HEK293T (cell line): ENCODE data around the gene AFF1.

Source experiments
- CTCF ChIA-PET: fragments of 350-600 bp; formaldehyde crosslinking; extraction: SDS; loops from one replicate; lab custom pipeline; 2021; ENCODE audit warnings: antibody characterized with exemption, inconsistent platforms; lab: Yijun Ruan, JAX
- POLR2A ChIA-PET: fragments of 350-600 bp; formaldehyde crosslinking; extraction: SDS; loops from one replicate; lab custom pipeline; 2020; ENCODE audit warnings: antibody characterized with exemption, inconsistent platforms; lab: Yijun Ruan, JAX
- DNase-seq: peaks from one replicate; pipeline ENCODE4 v3.0.0; 2012; ENCODE audit warnings: mixed read lengths; ENCODE audit errors: extremely low spot score
- ARNT ChIP-seq: fragments of 450-650 bp; IDR thresholded peaks from 2 replicates; pipeline ENCODE4 v1.6.1; 2017; ENCODE audit warnings: mild to moderate bottlenecking
- BHLHE40 ChIP-seq: fragments of 450-650 bp; IDR thresholded peaks from 2 replicates; pipeline ENCODE4 v1.6.1; 2016; ENCODE audit warnings: mild to moderate bottlenecking, moderate library complexity, borderline replicate concordance
- CTBP1 ChIP-seq: fragments of 450-650 bp; IDR thresholded peaks from 2 replicates; pipeline ENCODE4 v1.6.1; 2016; ENCODE audit warnings: borderline replicate concordance
- ELF4 ChIP-seq: fragments of 450-650 bp; IDR thresholded peaks from 2 replicates; pipeline ENCODE4 v1.6.1; 2017; ENCODE audit warnings: antibody characterized with exemption
- FOXA1 ChIP-seq: fragments of 450-650 bp; IDR thresholded peaks from 2 replicates; pipeline ENCODE4 v1.6.1; 2016; ENCODE audit warnings: mild to moderate bottlenecking
- FOXK2 ChIP-seq: fragments of 450-650 bp; IDR thresholded peaks from 2 replicates; pipeline ENCODE4 v1.6.1; 2016; ENCODE audit warnings: mild to moderate bottlenecking
- FOXM1 ChIP-seq: fragments of 450-650 bp; IDR thresholded peaks from 2 replicates; pipeline ENCODE4 v1.6.1; 2017; ENCODE audit warnings: mild to moderate bottlenecking, borderline replicate concordance
- HDGF ChIP-seq: fragments of 450-650 bp; IDR thresholded peaks from 2 replicates; pipeline ENCODE4 v1.6.1; 2017; ENCODE audit warnings: antibody characterized with exemption, borderline replicate concordance
- L3MBTL2 ChIP-seq: fragments of 450-650 bp; conservative IDR thresholded peaks from 2 replicates; pipeline ENCODE4 v1.6.1; 2016; ENCODE audit warnings: mild to moderate bottlenecking
- LEF1 ChIP-seq: fragments of 450-650 bp; IDR thresholded peaks from 2 replicates; pipeline ENCODE4 v1.6.1; 2017; ENCODE audit warnings: mild to moderate bottlenecking, borderline replicate concordance
- NFRKB ChIP-seq: fragments of 450-650 bp; IDR thresholded peaks from 2 replicates; pipeline ENCODE4 v1.6.1; 2016; ENCODE audit warnings: mild to moderate bottlenecking, moderate library complexity
- PKNOX1 ChIP-seq: fragments of 450-650 bp; IDR thresholded peaks from 2 replicates; pipeline ENCODE4 v1.6.1; 2016
- SP1 ChIP-seq: fragments of 450-650 bp; IDR thresholded peaks from 2 replicates; pipeline ENCODE4 v1.6.1; 2017
- SUZ12 ChIP-seq: fragments of 450-650 bp; IDR thresholded peaks from 2 replicates; pipeline ENCODE4 v1.6.1; 2016; ENCODE audit warnings: mild to moderate bottlenecking
- TARDBP ChIP-seq: fragments of 450-650 bp; IDR thresholded peaks from 2 replicates; pipeline ENCODE4 v1.6.1; 2016
- ZNF384 ChIP-seq: fragments of 450-650 bp; IDR thresholded peaks from 2 replicates; pipeline ENCODE4 v1.6.1; 2016

Gene AFF1

GRCh38 chr4:87003266-87003665 lies 68.5 kb downstream of the AFF1 start:
- TF ChIP-seq FOXA1, result no peak
- no peak for TF ChIP-seq HDGF
- TF ChIP-seq BHLHE40, result no peak
- no peak for TF ChIP-seq LEF1
- no peak for TF ChIP-seq SUZ12
- TF ChIP-seq ELF4, result no peak
- no peak for TF ChIP-seq ARNT
- no peak for TF ChIP-seq SP1
- no peak for TF ChIP-seq ZNF384
- TF ChIP-seq NFRKB, result no peak
- TF ChIP-seq PKNOX1, result no peak
- TF ChIP-seq CTBP1, result no peak
- no peak for TF ChIP-seq FOXK2
- no peak for TF ChIP-seq TARDBP
- TF ChIP-seq FOXM1, result no peak
- DNase-seq, result no peak
- CTCF ChIA-PET, result no interaction called here
- POLR2A ChIA-PET, result no interaction called here

- ChIA-PET POLR2A (interaction anchor here (0.6 to 1.3 kb wide), 3 partner anchors 26 to 71 kb away, joined by 3 to 5 read pairs (median 4); partner anchors contain the start of gene AFF1), CTCF (interaction anchor here (1.0 to 1.1 kb wide), 2 partner anchors 70 to 84 kb away, joined by 3 to 4 read pairs; no protein-coding TSS in a partner anchor)
- no peak for DNase-seq
- TF ChIP-seq SP1, result no peak
- TF ChIP-seq CTBP1, result no peak
- no peak for TF ChIP-seq FOXM1
- TF ChIP-seq ARNT, result no peak
- no peak for TF ChIP-seq LEF1
These were observed 70.5 kb downstream of the AFF1 start for GRCh38 chr4:87005369-87005689.

GRCh38 chr4:87005690-87006425 lies 71.0 kb downstream of the AFF1 start:
- DNase-seq, result no peak
- POLR2A ChIA-PET, result interaction anchor here (0.6 to 2.2 kb wide), 23 partner anchors 8 to 114 kb away, joined by 3 to 33 read pairs (median 4); partner anchors contain the start of gene AFF1
- CTCF ChIA-PET, result interaction anchor here (1.0 to 1.9 kb wide), 6 partner anchors 21 to 86 kb away, joined by 3 to 5 read pairs (median 3); no protein-coding TSS in a partner anchor
- TF ChIP-seq FOXA1, result no peak
- no peak for TF ChIP-seq LEF1
- TF ChIP-seq SUZ12, result no peak
- no peak for TF ChIP-seq NFRKB
- TF ChIP-seq ELF4, result no peak
- no peak for TF ChIP-seq BHLHE40
- no peak for TF ChIP-seq PKNOX1
- no peak for TF ChIP-seq CTBP1
- no peak for TF ChIP-seq TARDBP
- no peak for TF ChIP-seq L3MBTL2
- TF ChIP-seq SP1, result no peak
- TF ChIP-seq HDGF, result no peak

GRCh38 chr4:87006426-87006675 lies 71.5 kb downstream of the AFF1 start:
- TF ChIP-seq HDGF, result no peak
- no peak for TF ChIP-seq FOXA1
- no peak for TF ChIP-seq SP1
- DNase-seq, result no peak
- POLR2A ChIA-PET, result interaction anchor here (0.6 to 2.2 kb wide), 23 partner anchors 8 to 115 kb away, joined by 3 to 33 read pairs (median 4); partner anchors contain the start of gene AFF1
- CTCF ChIA-PET, result interaction anchor here (1.0 to 1.9 kb wide), 5 partner anchors 22 to 86 kb away, joined by 3 to 5 read pairs (median 3); no protein-coding TSS in a partner anchor

- TF ChIP-seq FOXA1, result no peak
- peak; percentile 81 for TF ChIP-seq BHLHE40
- TF ChIP-seq ZNF384, result no peak
- no peak for TF ChIP-seq TARDBP
- TF ChIP-seq PKNOX1, result peak; percentile 95
- TF ChIP-seq LEF1, result 0 out of 2 replicates have a peak, but pooled peaks have one; percentile 10
- no peak for TF ChIP-seq SUZ12
- peak; percentile 70 for TF ChIP-seq ELF4
- ChIA-PET CTCF (interaction anchor here (1.0 to 1.9 kb wide), 5 partner anchors 22 to 85 kb away, joined by 3 to 5 read pairs (median 3); no protein-coding TSS in a partner anchor), POLR2A (interaction anchor here (0.6 to 2.2 kb wide), 24 partner anchors 9 to 115 kb away, joined by 3 to 33 read pairs (median 4); partner anchors contain the start of gene AFF1)
- DNase-seq, result peak; percentile 81
These were observed 72.1 kb downstream of the AFF1 start for GRCh38 chr4:87006676-87007527.
